Calu3 (cell line): ENCODE measurements around the gene RNF7. TPM values are rescaled to one million over a fixed set of nuclear protein-coding genes. Genes with fewer than 3 reads are reported as not detected.

Experiments
- BruUV-seq: library from RNA; stranded (reverse); fragments of 400-500 nt; replicated peaks from 2 replicates; lab custom pipeline; 2021; lab: Mats Ljungman, UMichigan
- CTCF ChIA-PET: fragments of 300-600 bp; sonication (Branson Sonifier 250); formaldehyde crosslinking; loops from one replicate; lab custom pipeline; 2022; ENCODE audit warnings: antibody characterized with exemption; lab: Charles Lee
- DNase-seq: peaks from one replicate; pipeline ENCODE4 v3.0.0; 2022
- H3K27ac Mint-ChIP-seq: one replicate; pipeline ENCODE4 v1.8.0; 2022; ENCODE audit warnings: mixed read lengths; ENCODE audit not compliant: unreplicated experiment
- H3K27me3 Mint-ChIP-seq: one replicate; pipeline ENCODE4 v1.8.0; 2022; ENCODE audit warnings: mixed read lengths; ENCODE audit not compliant: unreplicated experiment
- H3K36me3 Mint-ChIP-seq: one replicate; pipeline ENCODE4 v1.8.0; 2022; ENCODE audit warnings: mild to moderate bottlenecking, moderate library complexity, mixed read lengths; ENCODE audit not compliant: insufficient read depth, unreplicated experiment
- H3K4me1 Mint-ChIP-seq: one replicate; pipeline ENCODE4 v1.8.0; 2022; ENCODE audit warnings: mild to moderate bottlenecking, low read depth, mixed read lengths; ENCODE audit not compliant: unreplicated experiment
- H3K4me3 Mint-ChIP-seq: one replicate; pipeline ENCODE4 v1.8.0; 2022; ENCODE audit warnings: mild to moderate bottlenecking, low read depth, moderate library complexity, mixed read lengths; ENCODE audit not compliant: unreplicated experiment
- H3K9me3 Mint-ChIP-seq: one replicate; pipeline ENCODE4 v1.8.0; 2022; ENCODE audit warnings: low read depth, mixed read lengths; ENCODE audit not compliant: unreplicated experiment
- CTCF ChIP-seq: fragments of 200-600 bp; IDR thresholded peaks from one replicate; pipeline ENCODE4 v1.8.0; 2022; ENCODE audit warnings: antibody characterized with exemption; ENCODE audit not compliant: unreplicated experiment
- intact Hi-C: fragments of 100-400 bp; cut with micrococcal nuclease; formaldehyde crosslinking; loops from one replicate; pipeline ENCODE4 v1.10.0; 2022; ENCODE audit not compliant: unreplicated experiment
- total RNA-seq: library from RNA; stranded (reverse); gene quantifications from 2 replicates; pipeline ENCODE4 v1.2.3, GENCODE V29; 2022

Gene RNF7
- total RNA-seq, 1 experiment from 2014 or later = 108 TPM

DNA sequence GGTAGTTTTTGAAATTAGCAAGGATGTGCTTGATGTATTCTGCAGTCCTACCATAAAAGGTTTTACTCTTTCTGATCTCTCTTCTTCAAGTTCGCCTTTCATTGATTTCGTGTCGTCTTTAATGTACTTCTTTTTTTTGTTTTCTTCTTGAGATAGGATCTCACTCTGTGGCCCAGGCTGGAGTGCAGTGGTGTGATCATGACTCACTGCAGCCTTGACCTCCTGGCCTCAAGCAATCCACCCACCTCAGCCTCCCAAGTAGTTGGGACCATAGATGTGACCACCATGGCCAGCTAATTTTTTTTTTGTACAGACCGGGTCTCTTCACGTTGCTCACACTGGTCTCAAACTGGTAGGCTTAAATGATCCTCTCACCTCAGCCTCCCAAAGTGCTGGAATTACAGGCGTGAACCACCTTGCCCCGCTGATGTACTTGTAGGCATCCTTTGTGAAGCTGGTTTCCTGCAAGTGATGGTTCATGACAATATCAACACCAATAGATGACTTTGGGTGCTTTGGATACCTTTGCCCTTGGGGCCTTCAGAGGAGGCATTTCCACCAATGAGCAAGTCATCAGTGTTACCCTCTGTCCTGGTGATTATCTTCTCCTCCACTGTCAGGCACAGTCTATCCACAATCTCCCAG, 28.9 kb upstream of the RNF7 start:
- BruUV-seq = no TSS peak
- Mint-ChIP-seq H3K27ac (no peak overlapping the region), H3K9me3 (no peaks in the 10 kb centered on the region), H3K27me3 (no peaks in the 10 kb centered on the region), H3K36me3 (no peaks in the 10 kb centered on the region), H3K4me3 (no peak overlapping the region), H3K4me1 (peaks cover 36% of the 10 kb centered on the region)
- DNase-seq = no peak
- CTCF ChIA-PET = no interaction called here
- intact Hi-C loops = no loop called here
- no peak for TF ChIP-seq CTCF

- Mint-ChIP-seq H3K9me3 (no peaks in the 10 kb centered on the region), H3K4me1 (peaks cover 36% of the 10 kb centered on the region), H3K36me3 (no peaks in the 10 kb centered on the region), H3K4me3 (no peak overlapping the region), H3K27me3 (no peaks in the 10 kb centered on the region), H3K27ac (no peak overlapping the region)
- TF ChIP-seq CTCF = no peak
- no TSS peak for BruUV-seq
- intact Hi-C loops = no loop called here
- CTCF ChIA-PET = no interaction called here
- no peak for DNase-seq
Observed at GRCh38 chr3:141710121-141710520, 28.0 kb upstream of the RNF7 start.

- no peaks in the 10 kb centered on the region for H3K9me3 Mint-ChIP-seq
- CTCF ChIA-PET = no interaction called here
- no TSS peak for BruUV-seq
- H3K36me3 Mint-ChIP-seq = no peaks in the 10 kb centered on the region
- H3K27me3 Mint-ChIP-seq = no peaks in the 10 kb centered on the region
- TF ChIP-seq CTCF = no peak
- peaks cover 36% of the 10 kb centered on the region for H3K4me1 Mint-ChIP-seq
- no peak for DNase-seq
- H3K27ac Mint-ChIP-seq = no peak overlapping the region
- H3K4me3 Mint-ChIP-seq = no peak overlapping the region
- intact Hi-C loops = no loop called here
Observed at GRCh38 chr3:141710888-141711616, 27.0 kb upstream of the RNF7 start.

GRCh38 chr3:141714671-141715070, 23.4 kb upstream of the RNF7 start:
- Mint-ChIP-seq H3K27ac (no peak overlapping the region), H3K4me1 (peaks cover 5% of the 10 kb centered on the region), H3K27me3 (no peaks in the 10 kb centered on the region), H3K4me3 (no peak overlapping the region), H3K36me3 (no peaks in the 10 kb centered on the region), H3K9me3 (no peaks in the 10 kb centered on the region)
- CTCF ChIA-PET = interaction anchor here (0.6 to 1.1 kb wide), 3 partner anchors 17 to 466 kb away, joined by 4 to 13 read pairs (median 6); no protein-coding TSS in a partner anchor
- no peak for TF ChIP-seq CTCF
- no peak for DNase-seq
- BruUV-seq = no TSS peak
- intact Hi-C loops = no loop called here
